Liver (tissue), 9 donors: ENCODE data around the gene CFAP61. TPM values are rescaled to one million over a fixed set of nuclear protein-coding genes. Genes with fewer than 3 reads are reported as not detected.

ENCODE experiments used
- DNase-seq: peaks from one replicate; pipeline ENCODE4 v3.0.0-alpha.2; 2017; ENCODE audit warnings: low spot score
- H3K27ac ChIP-seq, 2 donors: one replicate each; pipeline ENCODE4 v1.7.0; 2013; ENCODE audit warnings: inconsistent platforms in 2 of 2, low read length in 2 of 2, control low read depth in 1 of 2, low read depth in 1 of 2, mild to moderate bottlenecking in 1 of 2
- H3K27me3 ChIP-seq, 4 donors: one replicate each; pipeline versions ENCODE4 v1.6.1 to v1.7.0; 2013; ENCODE audit warnings: low read length in 3 of 4, inconsistent platforms in 1 of 4, mild to moderate bottlenecking in 1 of 4, moderate library complexity in 1 of 4; ENCODE audit not compliant: control insufficient read depth in 4 of 4, insufficient read depth in 4 of 4
- H3K36me3 ChIP-seq, 4 donors: one replicate each; pipeline versions ENCODE4 v1.6.1 to v1.7.0; 2013; ENCODE audit warnings: low read length in 3 of 4, mild to moderate bottlenecking in 3 of 4, low read depth in 1 of 4, moderate library complexity in 1 of 4; ENCODE audit not compliant: control insufficient read depth in 4 of 4, insufficient read depth in 3 of 4
- H3K4me1 ChIP-seq, 4 donors: one replicate each; pipeline versions ENCODE4 v1.6.1 to v1.7.0; 2013; ENCODE audit warnings: low read length in 3 of 4, mild to moderate bottlenecking in 3 of 4, moderate library complexity in 1 of 4; ENCODE audit not compliant: control insufficient read depth in 4 of 4, insufficient read depth in 4 of 4
- H3K4me3 ChIP-seq, 3 donors: one replicate each; pipeline versions ENCODE4 v1.6.1 to v1.7.0; 2013; ENCODE audit warnings: low read length in 3 of 3, control low read depth in 1 of 3, low read depth in 1 of 3, mild to moderate bottlenecking in 1 of 3
- H3K9ac ChIP-seq, 2 donors: one replicate each; pipeline ENCODE4 v1.7.0; 2013; ENCODE audit warnings: low read length in 2 of 2, mild to moderate bottlenecking in 2 of 2, moderate library complexity in 2 of 2, control low read depth in 1 of 2, low read depth in 1 of 2
- H3K9me3 ChIP-seq, 4 donors: one replicate each; pipeline versions ENCODE4 v1.6.1 to v1.7.0; 2013; ENCODE audit warnings: low read length in 3 of 4; ENCODE audit not compliant: control insufficient read depth in 4 of 4
- EGR1 ChIP-seq, 2 donors: IDR thresholded peaks; 2 replicates each; pipeline ENCODE4 v1.6.1; 2016 to 2018; ENCODE audit warnings: antibody characterized with exemption in 2 of 2, low read depth in 2 of 2
- FOXA1 ChIP-seq: IDR thresholded peaks from 2 replicates; pipeline ENCODE4 v1.6.1; 2016; ENCODE audit warnings: antibody characterized with exemption
- FOXA2 ChIP-seq: IDR thresholded peaks from 2 replicates; pipeline ENCODE4 v1.6.1; 2016; ENCODE audit warnings: antibody characterized with exemption
- GABPA ChIP-seq, 2 donors: IDR thresholded peaks in 1 of 2; conservative IDR thresholded peaks in 1 of 2; 2 replicates each; pipeline ENCODE4 v1.6.1; 2016; ENCODE audit warnings: antibody characterized with exemption in 2 of 2, mild to moderate bottlenecking in 1 of 2, moderate library complexity in 1 of 2
- HNF4A ChIP-seq, 2 donors: conservative IDR thresholded peaks; 2 replicates each; pipeline ENCODE4 v1.6.1; 2016; ENCODE audit warnings: antibody characterized with exemption in 2 of 2, mild to moderate bottlenecking in 2 of 2
- HNF4G ChIP-seq: IDR thresholded peaks from 2 replicates; pipeline ENCODE4 v1.6.1; 2016; ENCODE audit warnings: antibody characterized with exemption
- JUND ChIP-seq, 2 donors: IDR thresholded peaks; 2 replicates each; pipeline ENCODE4 v1.6.1; 2016; ENCODE audit warnings: antibody characterized with exemption in 2 of 2
- NR2F2 ChIP-seq: IDR thresholded peaks from 2 replicates; pipeline ENCODE4 v1.6.1; 2016; ENCODE audit warnings: antibody characterized with exemption
- RAD21 ChIP-seq, 2 donors: IDR thresholded peaks; 2 replicates each; pipeline ENCODE4 v1.6.1; 2016; ENCODE audit warnings: antibody characterized with exemption in 2 of 2, mild to moderate bottlenecking in 2 of 2
- RXRA ChIP-seq, 2 donors: IDR thresholded peaks; 2 replicates each; pipeline ENCODE4 v1.6.1; 2017 to 2018; ENCODE audit warnings: antibody characterized with exemption in 2 of 2, mild to moderate bottlenecking in 1 of 2
- SP1 ChIP-seq: IDR thresholded peaks from 2 replicates; pipeline ENCODE4 v1.6.1; 2018; ENCODE audit warnings: antibody characterized with exemption, mild to moderate bottlenecking
- TAF1 ChIP-seq: conservative IDR thresholded peaks from 2 replicates; pipeline ENCODE4 v1.6.1; 2016; ENCODE audit warnings: antibody characterized with exemption, mild to moderate bottlenecking
- YY1 ChIP-seq: IDR thresholded peaks from 2 replicates; pipeline ENCODE4 v1.6.1; 2016; ENCODE audit warnings: antibody characterized with exemption, mild to moderate bottlenecking
- WGBS: extraction: QIAGEN DNeasy Blood & Tissue Kit; methylation state at CpG from one replicate; pipeline ENCODE4 v1.1.7; 2013; 5-methylcytosine and 5-hydroxymethylcytosine counted together
- polyA plus RNA-seq, 2 donors: library from polyadenylated mRNA; stranded (reverse) in 1 of 2; unstranded in 1 of 2; fragments of 200-250 nt in 1 of 2; fragments of >200 nt in 1 of 2; fragmentation: Nextera tagmentation in 1 of 2; extraction: Ambion mirVana in 1 of 2; gene quantifications; one replicate each; pipeline versions ENCODE4 v1.2.1 to v1.2.3, GENCODE V29; 2013 to 2015
- total RNA-seq, 2 donors: library from RNA; depleted of rRNA; stranded (reverse); fragments of >200 nt; gene quantifications; one replicate each; pipeline ENCODE4 v1.2.3, GENCODE V29; 2014
- TF ChIP-seq, protein P1 (sequence below): IDR thresholded peaks from 2 replicates; pipeline ENCODE4 v1.6.1; 2016; ENCODE audit warnings: antibody characterized with exemption
- TF ChIP-seq, protein P2 (sequence below): IDR thresholded peaks from 2 replicates; pipeline ENCODE4 v1.6.1; 2016; ENCODE audit warnings: antibody characterized with exemption
- TF ChIP-seq, protein P3 (sequence below): IDR thresholded peaks from 2 replicates; pipeline ENCODE4 v1.6.1; 2016; ENCODE audit warnings: antibody characterized with exemption
- TF ChIP-seq, protein P4 (sequence below): fragments of 150-350 bp; IDR thresholded peaks from 2 replicates; pipeline ENCODE4 v1.5.1; 2017; ENCODE audit warnings: improper control_type of control experiment, low read depth, low read length; ENCODE audit not compliant: missing input control
- TF ChIP-seq, protein P5 (sequence below): IDR thresholded peaks from 2 replicates; pipeline ENCODE4 v1.6.1; 2016; ENCODE audit warnings: antibody characterized with exemption, mild to moderate bottlenecking
- donor health status: healthy.
- donor health status: healthy.
- donor health status: healthy.
- donor health status: healthy.
- donor health status: healthy.

The CFAP61 gene
- total and polyA plus RNA-seq, 4 donors = 0.05 TPM; not detected in 3

DNA sequence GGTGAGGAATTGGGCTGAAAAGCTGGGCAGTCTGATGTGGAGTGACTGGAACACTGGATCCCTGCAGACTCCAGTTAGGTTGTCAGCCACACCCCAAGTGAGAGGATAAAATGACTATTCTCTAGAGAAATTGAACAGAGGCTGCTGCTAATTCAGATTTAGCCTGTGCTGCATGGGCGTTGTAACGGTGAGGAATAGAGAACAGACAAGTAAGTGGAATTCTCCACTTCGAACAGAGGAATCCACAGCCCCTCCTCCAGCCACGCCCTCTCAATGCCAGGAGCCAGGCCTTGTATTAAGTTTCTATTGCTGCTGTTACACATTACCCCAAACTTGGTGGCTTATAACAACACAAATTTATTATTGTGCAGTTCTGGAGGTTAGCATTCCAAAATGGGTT is 109.3 kb downstream of the CFAP61 start (continued):
- TF ChIP-seq, protein P1, sequence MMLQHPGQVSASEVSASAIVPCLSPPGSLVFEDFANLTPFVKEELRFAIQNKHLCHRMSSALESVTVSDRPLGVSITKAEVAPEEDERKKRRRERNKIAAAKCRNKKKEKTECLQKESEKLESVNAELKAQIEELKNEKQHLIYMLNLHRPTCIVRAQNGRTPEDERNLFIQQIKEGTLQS = no peak

DNA sequence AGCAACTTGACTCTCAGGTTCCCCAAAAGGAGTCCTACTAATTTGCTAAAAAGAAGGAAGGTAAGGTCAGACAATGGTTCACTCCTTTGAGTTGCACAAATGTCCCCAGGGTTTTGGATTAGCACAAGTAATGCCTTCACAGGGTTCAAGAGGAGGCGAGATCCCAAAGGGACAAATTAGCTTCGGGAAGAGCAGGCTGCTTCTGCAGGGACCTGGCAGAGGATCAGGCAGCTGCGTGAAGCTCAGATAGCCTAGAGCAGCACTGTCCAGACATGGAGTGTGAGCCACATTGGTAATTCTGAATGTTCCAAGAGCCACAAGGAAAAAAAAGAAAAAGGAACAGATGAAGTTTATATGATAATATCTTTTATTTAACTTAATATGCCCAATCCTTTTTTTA is 115.4 kb downstream of the CFAP61 start:
- Histone ChIP-seq H3K27me3 (peaks cover 0 to 6% (median 2%) of the 10 kb centered on the region in 4 donors), H3K27ac (no peak overlapping the region), H3K9me3 (peaks cover 0 to 4% (median 0%) of the 10 kb centered on the region in 4 donors), H3K36me3 (no peaks in the 10 kb centered on the region), H3K4me1 (no peaks in the 10 kb centered on the region), H3K9ac (no peak overlapping the region), H3K4me3 (no peak overlapping the region)
- WGBS = 76% methylated on average over 3 of the region's 3 CpGs
- TF ChIP-seq JUND (IDR thresholded peaks at IDR 0.05) (no peak), SP1 (no peak), RAD21 (IDR thresholded peaks at IDR 0.05) (no peak), YY1 (no peak), HNF4G (no peak), GABPA (IDR thresholded peaks at IDR 0.05 in 1 of 2, conservative IDR thresholded peaks at IDR 0.05 in 1 of 2) (no peak)
- TF ChIP-seq, protein P2, sequence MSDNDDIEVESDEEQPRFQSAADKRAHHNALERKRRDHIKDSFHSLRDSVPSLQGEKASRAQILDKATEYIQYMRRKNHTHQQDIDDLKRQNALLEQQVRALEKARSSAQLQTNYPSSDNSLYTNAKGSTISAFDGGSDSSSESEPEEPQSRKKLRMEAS = no peak
- TF ChIP-seq, protein P1 = no peak
- TF ChIP-seq, protein P3, sequence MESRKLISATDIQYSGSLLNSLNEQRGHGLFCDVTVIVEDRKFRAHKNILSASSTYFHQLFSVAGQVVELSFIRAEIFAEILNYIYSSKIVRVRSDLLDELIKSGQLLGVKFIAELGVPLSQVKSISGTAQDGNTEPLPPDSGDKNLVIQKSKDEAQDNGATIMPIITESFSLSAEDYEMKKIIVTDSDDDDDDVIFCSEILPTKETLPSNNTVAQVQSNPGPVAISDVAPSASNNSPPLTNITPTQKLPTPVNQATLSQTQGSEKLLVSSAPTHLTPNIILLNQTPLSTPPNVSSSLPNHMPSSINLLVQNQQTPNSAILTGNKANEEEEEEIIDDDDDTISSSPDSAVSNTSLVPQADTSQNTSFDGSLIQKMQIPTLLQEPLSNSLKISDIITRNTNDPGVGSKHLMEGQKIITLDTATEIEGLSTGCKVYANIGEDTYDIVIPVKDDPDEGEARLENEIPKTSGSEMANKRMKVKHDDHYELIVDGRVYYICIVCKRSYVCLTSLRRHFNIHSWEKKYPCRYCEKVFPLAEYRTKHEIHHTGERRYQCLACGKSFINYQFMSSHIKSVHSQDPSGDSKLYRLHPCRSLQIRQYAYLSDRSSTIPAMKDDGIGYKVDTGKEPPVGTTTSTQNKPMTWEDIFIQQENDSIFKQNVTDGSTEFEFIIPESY = no peak
- DNase-seq = no peak

DNA sequence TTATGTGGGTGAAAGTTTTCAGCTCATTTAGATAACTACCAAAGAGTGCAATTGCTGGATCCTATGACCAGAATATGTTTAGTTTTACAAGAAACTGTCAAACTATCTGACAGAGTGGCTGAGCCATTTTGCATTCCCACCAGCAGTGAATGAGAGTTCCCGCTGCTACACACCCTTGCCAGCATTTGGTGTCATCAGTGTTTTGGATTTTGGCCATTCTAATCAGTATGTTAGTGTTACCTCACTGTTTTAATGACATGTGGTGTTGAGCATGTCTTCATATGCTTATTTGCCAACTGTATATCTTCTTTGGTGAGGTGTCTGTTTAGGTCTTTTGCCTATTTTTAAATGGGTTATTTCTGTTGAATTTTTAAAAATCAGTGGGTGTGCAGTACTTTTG is 120.9 kb downstream of the CFAP61 start:
- WGBS = 69% methylated on average over 1 of the region's 1 CpG
- Histone ChIP-seq H3K36me3 (no peaks in the 10 kb centered on the region), H3K27ac (no peak overlapping the region), H3K4me1 (no peaks in the 10 kb centered on the region), H3K27me3 (peaks cover 0 to 6% (median 0%) of the 10 kb centered on the region in 4 donors), H3K4me3 (no peak overlapping the region), H3K9me3 (peaks cover 0 to 4% (median 0%) of the 10 kb centered on the region in 4 donors), H3K9ac (no peak overlapping the region)
- TF ChIP-seq EGR1 (IDR thresholded peaks at IDR 0.05; ENCODE audit: low read depth in 2 of 2) (no peak), YY1 (no peak), NR2F2 (no peak), RAD21 (IDR thresholded peaks at IDR 0.05) (no peak), FOXA1 (no peak), RXRA (IDR thresholded peaks at IDR 0.05) (no peak), GABPA (IDR thresholded peaks at IDR 0.05 in 1 of 2, conservative IDR thresholded peaks at IDR 0.05 in 1 of 2) (no peak), FOXA2 (no peak), HNF4G (no peak), HNF4A (conservative IDR thresholded peaks at IDR 0.05) (no peak), SP1 (no peak), TAF1 (no peak), JUND (IDR thresholded peaks at IDR 0.05) (no peak)
- TF ChIP-seq, protein P2 = no peak
- TF ChIP-seq, protein P4, sequence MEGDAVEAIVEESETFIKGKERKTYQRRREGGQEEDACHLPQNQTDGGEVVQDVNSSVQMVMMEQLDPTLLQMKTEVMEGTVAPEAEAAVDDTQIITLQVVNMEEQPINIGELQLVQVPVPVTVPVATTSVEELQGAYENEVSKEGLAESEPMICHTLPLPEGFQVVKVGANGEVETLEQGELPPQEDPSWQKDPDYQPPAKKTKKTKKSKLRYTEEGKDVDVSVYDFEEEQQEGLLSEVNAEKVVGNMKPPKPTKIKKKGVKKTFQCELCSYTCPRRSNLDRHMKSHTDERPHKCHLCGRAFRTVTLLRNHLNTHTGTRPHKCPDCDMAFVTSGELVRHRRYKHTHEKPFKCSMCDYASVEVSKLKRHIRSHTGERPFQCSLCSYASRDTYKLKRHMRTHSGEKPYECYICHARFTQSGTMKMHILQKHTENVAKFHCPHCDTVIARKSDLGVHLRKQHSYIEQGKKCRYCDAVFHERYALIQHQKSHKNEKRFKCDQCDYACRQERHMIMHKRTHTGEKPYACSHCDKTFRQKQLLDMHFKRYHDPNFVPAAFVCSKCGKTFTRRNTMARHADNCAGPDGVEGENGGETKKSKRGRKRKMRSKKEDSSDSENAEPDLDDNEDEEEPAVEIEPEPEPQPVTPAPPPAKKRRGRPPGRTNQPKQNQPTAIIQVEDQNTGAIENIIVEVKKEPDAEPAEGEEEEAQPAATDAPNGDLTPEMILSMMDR = no peak
- TF ChIP-seq, protein P5, sequence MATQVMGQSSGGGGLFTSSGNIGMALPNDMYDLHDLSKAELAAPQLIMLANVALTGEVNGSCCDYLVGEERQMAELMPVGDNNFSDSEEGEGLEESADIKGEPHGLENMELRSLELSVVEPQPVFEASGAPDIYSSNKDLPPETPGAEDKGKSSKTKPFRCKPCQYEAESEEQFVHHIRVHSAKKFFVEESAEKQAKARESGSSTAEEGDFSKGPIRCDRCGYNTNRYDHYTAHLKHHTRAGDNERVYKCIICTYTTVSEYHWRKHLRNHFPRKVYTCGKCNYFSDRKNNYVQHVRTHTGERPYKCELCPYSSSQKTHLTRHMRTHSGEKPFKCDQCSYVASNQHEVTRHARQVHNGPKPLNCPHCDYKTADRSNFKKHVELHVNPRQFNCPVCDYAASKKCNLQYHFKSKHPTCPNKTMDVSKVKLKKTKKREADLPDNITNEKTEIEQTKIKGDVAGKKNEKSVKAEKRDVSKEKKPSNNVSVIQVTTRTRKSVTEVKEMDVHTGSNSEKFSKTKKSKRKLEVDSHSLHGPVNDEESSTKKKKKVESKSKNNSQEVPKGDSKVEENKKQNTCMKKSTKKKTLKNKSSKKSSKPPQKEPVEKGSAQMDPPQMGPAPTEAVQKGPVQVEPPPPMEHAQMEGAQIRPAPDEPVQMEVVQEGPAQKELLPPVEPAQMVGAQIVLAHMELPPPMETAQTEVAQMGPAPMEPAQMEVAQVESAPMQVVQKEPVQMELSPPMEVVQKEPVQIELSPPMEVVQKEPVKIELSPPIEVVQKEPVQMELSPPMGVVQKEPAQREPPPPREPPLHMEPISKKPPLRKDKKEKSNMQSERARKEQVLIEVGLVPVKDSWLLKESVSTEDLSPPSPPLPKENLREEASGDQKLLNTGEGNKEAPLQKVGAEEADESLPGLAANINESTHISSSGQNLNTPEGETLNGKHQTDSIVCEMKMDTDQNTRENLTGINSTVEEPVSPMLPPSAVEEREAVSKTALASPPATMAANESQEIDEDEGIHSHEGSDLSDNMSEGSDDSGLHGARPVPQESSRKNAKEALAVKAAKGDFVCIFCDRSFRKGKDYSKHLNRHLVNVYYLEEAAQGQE = no peak
- TF ChIP-seq, protein P3 = no peak
- TF ChIP-seq, protein P1 = no peak
- DNase-seq = no peak
